Mammary epithelial cell (primary cell): ENCODE results near the gene PGA3.

ENCODE experiments used
- EZH2 ChIP-seq: IDR thresholded peaks from 2 replicates; pipeline ENCODE4 v1.6.1; 2012; ENCODE audit warnings: low read length, inconsistent platforms, borderline replicate concordance
- TF ChIP-seq, protein P1 (sequence below), 2 donors: IDR thresholded peaks in 1 of 2; conservative IDR thresholded peaks in 1 of 2; 2 replicates each; pipeline ENCODE4 v1.5.1; 2011 to 2012; ENCODE audit warnings: inconsistent platforms in 2 of 2, low read length in 2 of 2, mild to moderate bottlenecking in 2 of 2, control low read depth in 1 of 2, low read depth in 1 of 2; ENCODE audit not compliant: insufficient read depth in 1 of 2; ENCODE audit errors: extremely low read depth in 1 of 2

- no peak for TF ChIP-seq EZH2
- TF ChIP-seq, protein P1, sequence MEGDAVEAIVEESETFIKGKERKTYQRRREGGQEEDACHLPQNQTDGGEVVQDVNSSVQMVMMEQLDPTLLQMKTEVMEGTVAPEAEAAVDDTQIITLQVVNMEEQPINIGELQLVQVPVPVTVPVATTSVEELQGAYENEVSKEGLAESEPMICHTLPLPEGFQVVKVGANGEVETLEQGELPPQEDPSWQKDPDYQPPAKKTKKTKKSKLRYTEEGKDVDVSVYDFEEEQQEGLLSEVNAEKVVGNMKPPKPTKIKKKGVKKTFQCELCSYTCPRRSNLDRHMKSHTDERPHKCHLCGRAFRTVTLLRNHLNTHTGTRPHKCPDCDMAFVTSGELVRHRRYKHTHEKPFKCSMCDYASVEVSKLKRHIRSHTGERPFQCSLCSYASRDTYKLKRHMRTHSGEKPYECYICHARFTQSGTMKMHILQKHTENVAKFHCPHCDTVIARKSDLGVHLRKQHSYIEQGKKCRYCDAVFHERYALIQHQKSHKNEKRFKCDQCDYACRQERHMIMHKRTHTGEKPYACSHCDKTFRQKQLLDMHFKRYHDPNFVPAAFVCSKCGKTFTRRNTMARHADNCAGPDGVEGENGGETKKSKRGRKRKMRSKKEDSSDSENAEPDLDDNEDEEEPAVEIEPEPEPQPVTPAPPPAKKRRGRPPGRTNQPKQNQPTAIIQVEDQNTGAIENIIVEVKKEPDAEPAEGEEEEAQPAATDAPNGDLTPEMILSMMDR (conservative IDR thresholded peaks at IDR 0.05 in 1 of 2, IDR thresholded peaks at IDR 0.05 in 1 of 2; ENCODE audit: extremely low read depth in 1 of 2, insufficient read depth in 1 of 2, low read depth in 1 of 2, low read length in 2 of 2), result no peak
These were observed 56.0 kb downstream of the PGA3 start for GRCh38 chr11:61259363-61259762.
